HEK293 (cell line): ENCODE measurements around the gene AFF4.

Source experiments
- ZNF169 ChIP-seq: fragments of 450-650 bp; formaldehyde crosslinking; IDR thresholded peaks from 2 replicates; pipeline ENCODE4 v1.5.1; 2016; ENCODE audit warnings: missing biosample characterization, missing genetic modification characterization
- ZNF19 ChIP-seq: fragments of 450-650 bp; formaldehyde crosslinking; IDR thresholded peaks from 2 replicates; pipeline ENCODE4; 2016; ENCODE audit warnings: missing biosample characterization, missing genetic modification characterization, low read depth
- ZNF48 ChIP-seq: fragments of 450-650 bp; formaldehyde crosslinking; IDR thresholded peaks from 2 replicates; pipeline ENCODE4 v1.5.1; 2016; ENCODE audit warnings: missing biosample characterization, missing genetic modification characterization
- TF ChIP-seq, protein P1 (sequence below): fragments of 450-650 bp; formaldehyde crosslinking; IDR thresholded peaks from 2 replicates; pipeline ENCODE4 v1.5.1; 2016; ENCODE audit warnings: missing biosample characterization, missing genetic modification characterization
- TF ChIP-seq, protein P2 (sequence below): fragments of 450-650 bp; formaldehyde crosslinking; IDR thresholded peaks from 2 replicates; pipeline ENCODE4 v1.5.1; 2016; ENCODE audit warnings: missing biosample characterization, missing genetic modification characterization, borderline replicate concordance
- TF ChIP-seq, protein P3 (sequence below): sonication (generic); formaldehyde crosslinking; IDR thresholded peaks from 2 replicates; pipeline ENCODE4 v1.8.1; 2022; ENCODE audit warnings: mild to moderate bottlenecking, moderate library complexity, missing genetic modification reagents
- TF ChIP-seq, protein P4 (sequence below): IDR thresholded peaks from 2 replicates; pipeline ENCODE4 v1.6.1; 2011; ENCODE audit warnings: mild to moderate bottlenecking, low read depth, low read length, borderline replicate concordance
- TF ChIP-seq, protein P5 (sequence below): fragments of 450-650 bp; formaldehyde crosslinking; IDR thresholded peaks from 2 replicates; pipeline ENCODE4 v1.5.1; 2016; ENCODE audit warnings: missing biosample characterization, missing genetic modification characterization

DNA sequence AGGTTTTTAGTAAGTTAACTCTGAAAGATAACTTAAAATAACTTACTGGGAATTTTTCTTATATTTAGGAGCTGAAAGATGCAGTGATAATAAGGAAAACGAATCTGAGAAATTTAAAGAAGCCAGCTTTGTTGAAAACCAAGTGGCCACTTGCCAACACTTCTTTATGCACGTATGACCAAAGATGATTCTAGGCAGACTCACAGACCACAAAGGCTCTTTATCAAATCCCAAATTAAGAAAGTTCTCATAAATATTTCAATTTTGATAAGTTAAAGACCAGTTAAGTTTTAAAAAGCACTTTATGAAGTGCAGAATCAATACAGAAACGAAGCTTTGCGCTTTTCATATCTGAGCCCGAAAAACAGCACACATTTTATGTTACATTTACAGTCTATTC lies 1.5 kb downstream of the AFF4 start:
- TF ChIP-seq ZNF48 (tag by site-specific recombination) = no peak
- TF ChIP-seq, protein P1, sequence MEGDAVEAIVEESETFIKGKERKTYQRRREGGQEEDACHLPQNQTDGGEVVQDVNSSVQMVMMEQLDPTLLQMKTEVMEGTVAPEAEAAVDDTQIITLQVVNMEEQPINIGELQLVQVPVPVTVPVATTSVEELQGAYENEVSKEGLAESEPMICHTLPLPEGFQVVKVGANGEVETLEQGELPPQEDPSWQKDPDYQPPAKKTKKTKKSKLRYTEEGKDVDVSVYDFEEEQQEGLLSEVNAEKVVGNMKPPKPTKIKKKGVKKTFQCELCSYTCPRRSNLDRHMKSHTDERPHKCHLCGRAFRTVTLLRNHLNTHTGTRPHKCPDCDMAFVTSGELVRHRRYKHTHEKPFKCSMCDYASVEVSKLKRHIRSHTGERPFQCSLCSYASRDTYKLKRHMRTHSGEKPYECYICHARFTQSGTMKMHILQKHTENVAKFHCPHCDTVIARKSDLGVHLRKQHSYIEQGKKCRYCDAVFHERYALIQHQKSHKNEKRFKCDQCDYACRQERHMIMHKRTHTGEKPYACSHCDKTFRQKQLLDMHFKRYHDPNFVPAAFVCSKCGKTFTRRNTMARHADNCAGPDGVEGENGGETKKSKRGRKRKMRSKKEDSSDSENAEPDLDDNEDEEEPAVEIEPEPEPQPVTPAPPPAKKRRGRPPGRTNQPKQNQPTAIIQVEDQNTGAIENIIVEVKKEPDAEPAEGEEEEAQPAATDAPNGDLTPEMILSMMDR (tag by site-specific recombination) = no peak
- no peak for TF ChIP-seq ZNF19
- TF ChIP-seq, protein P2, sequence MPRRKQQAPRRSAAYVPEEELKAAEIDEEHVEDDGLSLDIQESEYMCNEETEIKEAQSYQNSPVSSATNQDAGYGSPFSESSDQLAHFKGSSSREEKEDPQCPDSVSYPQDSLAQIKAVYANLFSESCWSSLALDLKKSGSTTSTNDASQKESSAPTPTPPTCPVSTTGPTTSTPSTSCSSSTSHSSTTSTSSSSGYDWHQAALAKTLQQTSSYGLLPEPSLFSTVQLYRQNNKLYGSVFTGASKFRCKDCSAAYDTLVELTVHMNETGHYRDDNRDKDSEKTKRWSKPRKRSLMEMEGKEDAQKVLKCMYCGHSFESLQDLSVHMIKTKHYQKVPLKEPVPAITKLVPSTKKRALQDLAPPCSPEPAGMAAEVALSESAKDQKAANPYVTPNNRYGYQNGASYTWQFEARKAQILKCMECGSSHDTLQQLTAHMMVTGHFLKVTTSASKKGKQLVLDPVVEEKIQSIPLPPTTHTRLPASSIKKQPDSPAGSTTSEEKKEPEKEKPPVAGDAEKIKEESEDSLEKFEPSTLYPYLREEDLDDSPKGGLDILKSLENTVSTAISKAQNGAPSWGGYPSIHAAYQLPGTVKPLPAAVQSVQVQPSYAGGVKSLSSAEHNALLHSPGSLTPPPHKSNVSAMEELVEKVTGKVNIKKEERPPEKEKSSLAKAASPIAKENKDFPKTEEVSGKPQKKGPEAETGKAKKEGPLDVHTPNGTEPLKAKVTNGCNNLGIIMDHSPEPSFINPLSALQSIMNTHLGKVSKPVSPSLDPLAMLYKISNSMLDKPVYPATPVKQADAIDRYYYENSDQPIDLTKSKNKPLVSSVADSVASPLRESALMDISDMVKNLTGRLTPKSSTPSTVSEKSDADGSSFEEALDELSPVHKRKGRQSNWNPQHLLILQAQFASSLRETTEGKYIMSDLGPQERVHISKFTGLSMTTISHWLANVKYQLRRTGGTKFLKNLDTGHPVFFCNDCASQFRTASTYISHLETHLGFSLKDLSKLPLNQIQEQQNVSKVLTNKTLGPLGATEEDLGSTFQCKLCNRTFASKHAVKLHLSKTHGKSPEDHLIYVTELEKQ (tag by site-specific recombination) = no peak
- TF ChIP-seq ZNF169 (tag by site-specific recombination) = no peak
- TF ChIP-seq, protein P3, sequence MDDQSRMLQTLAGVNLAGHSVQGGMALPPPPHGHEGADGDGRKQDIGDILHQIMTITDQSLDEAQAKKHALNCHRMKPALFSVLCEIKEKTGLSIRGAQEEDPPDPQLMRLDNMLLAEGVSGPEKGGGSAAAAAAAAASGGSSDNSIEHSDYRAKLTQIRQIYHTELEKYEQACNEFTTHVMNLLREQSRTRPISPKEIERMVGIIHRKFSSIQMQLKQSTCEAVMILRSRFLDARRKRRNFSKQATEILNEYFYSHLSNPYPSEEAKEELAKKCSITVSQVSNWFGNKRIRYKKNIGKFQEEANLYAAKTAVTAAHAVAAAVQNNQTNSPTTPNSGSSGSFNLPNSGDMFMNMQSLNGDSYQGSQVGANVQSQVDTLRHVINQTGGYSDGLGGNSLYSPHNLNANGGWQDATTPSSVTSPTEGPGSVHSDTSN (CRISPR knock-in tag) = no peak
- TF ChIP-seq, protein P4, sequence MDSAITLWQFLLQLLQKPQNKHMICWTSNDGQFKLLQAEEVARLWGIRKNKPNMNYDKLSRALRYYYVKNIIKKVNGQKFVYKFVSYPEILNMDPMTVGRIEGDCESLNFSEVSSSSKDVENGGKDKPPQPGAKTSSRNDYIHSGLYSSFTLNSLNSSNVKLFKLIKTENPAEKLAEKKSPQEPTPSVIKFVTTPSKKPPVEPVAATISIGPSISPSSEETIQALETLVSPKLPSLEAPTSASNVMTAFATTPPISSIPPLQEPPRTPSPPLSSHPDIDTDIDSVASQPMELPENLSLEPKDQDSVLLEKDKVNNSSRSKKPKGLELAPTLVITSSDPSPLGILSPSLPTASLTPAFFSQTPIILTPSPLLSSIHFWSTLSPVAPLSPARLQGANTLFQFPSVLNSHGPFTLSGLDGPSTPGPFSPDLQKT = no peak
- TF ChIP-seq, protein P5, sequence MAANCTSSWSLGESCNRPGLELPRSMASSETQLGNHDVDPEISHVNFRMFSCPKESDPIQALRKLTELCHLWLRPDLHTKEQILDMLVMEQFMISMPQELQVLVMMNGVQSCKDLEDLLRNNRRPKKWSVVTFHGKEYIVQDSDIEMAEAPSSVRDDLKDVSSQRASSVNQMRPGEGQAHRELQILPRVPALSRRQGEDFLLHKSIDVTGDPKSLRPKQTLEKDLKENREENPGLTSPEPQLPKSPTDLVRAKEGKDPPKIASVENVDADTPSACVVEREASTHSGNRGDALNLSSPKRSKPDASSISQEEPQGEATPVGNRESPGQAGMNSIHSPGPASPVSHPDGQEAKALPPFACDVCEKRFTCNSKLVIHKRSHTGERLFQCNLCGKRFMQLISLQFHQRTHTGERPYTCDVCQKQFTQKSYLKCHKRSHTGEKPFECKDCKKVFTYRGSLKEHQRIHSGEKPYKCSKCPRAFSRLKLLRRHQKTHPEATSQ (tag by site-specific recombination) = no peak
